Adrenal gland (tissue), 5 donors: ENCODE data around the gene FBXO24.
A peak's percentile ranks its signal among the peaks of the same experiment; 100 is the strongest.

ENCODE experiments used
- CTCF ChIP-seq, 6 experiments: fragments of 450-650 bp in 4 of 6; fragments of 200-600 bp in 2 of 6; sonication (generic) in 1 of 6; IDR thresholded peaks; 1 replicate in 5 of 6; 2 replicates in 1 of 6; pipeline versions ENCODE4 v1.5.1 to v1.8.0; 2016 to 2021; ENCODE audit warnings: antibody characterized with exemption in 6 of 6, mild to moderate bottlenecking in 2 of 6, moderate library complexity in 1 of 6
- POLR2A ChIP-seq, 2 donors: fragments of 450-650 bp; IDR thresholded peaks; one replicate each; pipeline ENCODE4 v1.6.1; 2017; ENCODE audit warnings: antibody characterized with exemption in 2 of 2, mild to moderate bottlenecking in 2 of 2, moderate library complexity in 1 of 2
- donor health status: DM: no; HTN: no; CAD: no.

GRCh38 chr7:100612730-100613390, 26.7 kb downstream of the FBXO24 start:
- TF ChIP-seq CTCF (IDR thresholded peaks at IDR 0.05) (peak in 1 of 6 experiments; percentile 20), POLR2A (IDR thresholded peaks at IDR 0.05) (no peak)
